GM12878 (cell line): Measurements from ENCODE around the gene SNAPC2.

Source experiments
- CBX3 ChIP-seq: fragments of 200-600 bp; sonication (generic); IDR thresholded peaks from 2 replicates; pipeline ENCODE4 v1.6.1; 2016; ENCODE audit warnings: low read depth, borderline replicate concordance
- CHD2 ChIP-seq: IDR thresholded peaks from 2 replicates; pipeline ENCODE4 v1.6.1; 2011; ENCODE audit warnings: low read depth, low read length, improper control_type of control experiment, borderline replicate concordance
- CREM ChIP-seq: IDR thresholded peaks from 2 replicates; pipeline ENCODE4 v1.6.1; 2014; ENCODE audit warnings: antibody characterized with exemption, low read depth
- JUND ChIP-seq: IDR thresholded peaks from 2 replicates; pipeline ENCODE4 v1.6.1; 2012; ENCODE audit warnings: low read depth, mild to moderate bottlenecking, low read length, improper control_type of control experiment, moderate library complexity
- RB1 ChIP-seq: fragments of 450-650 bp; formaldehyde crosslinking; IDR thresholded peaks from 2 replicates; pipeline ENCODE4 v1.6.1; 2017; ENCODE audit warnings: mild to moderate bottlenecking, borderline replicate concordance
- SMC3 ChIP-seq: IDR thresholded peaks from 2 replicates; pipeline ENCODE4 v1.6.1; 2011; ENCODE audit warnings: low read length, improper control_type of control experiment, borderline replicate concordance
- SPI1 ChIP-seq: IDR thresholded peaks from 2 replicates; pipeline ENCODE4 v1.6.1; 2011; ENCODE audit warnings: low read depth, mild to moderate bottlenecking, low read length, moderate library complexity, borderline replicate concordance; ENCODE audit not compliant: insufficient read depth
- YY1 ChIP-seq: IDR thresholded peaks from 2 replicates; pipeline ENCODE4 v1.6.1; 2011; ENCODE audit warnings: low read depth, mild to moderate bottlenecking, low read length
- TF ChIP-seq, protein P1 (sequence below), 3 experiments: IDR thresholded peaks in 2 of 3; conservative IDR thresholded peaks in 1 of 3; 2 replicates each; pipeline ENCODE4 v1.5.1; 2011; ENCODE audit warnings: low read depth in 3 of 3, low read length in 3 of 3, mild to moderate bottlenecking in 3 of 3, control low read depth in 2 of 3, moderate library complexity in 2 of 3, inconsistent platforms in 1 of 3, mixed read lengths in 1 of 3; ENCODE audit not compliant: control insufficient read depth in 2 of 3, insufficient read depth in 1 of 3; ENCODE audit errors: extremely low read depth in 1 of 3
- TF ChIP-seq, protein P2 (sequence below): IDR thresholded peaks from 2 replicates; pipeline ENCODE4 v1.6.1; 2011; ENCODE audit warnings: low read depth, mild to moderate bottlenecking, low read length, moderate library complexity, borderline replicate concordance; ENCODE audit errors: extremely low read depth

DNA sequence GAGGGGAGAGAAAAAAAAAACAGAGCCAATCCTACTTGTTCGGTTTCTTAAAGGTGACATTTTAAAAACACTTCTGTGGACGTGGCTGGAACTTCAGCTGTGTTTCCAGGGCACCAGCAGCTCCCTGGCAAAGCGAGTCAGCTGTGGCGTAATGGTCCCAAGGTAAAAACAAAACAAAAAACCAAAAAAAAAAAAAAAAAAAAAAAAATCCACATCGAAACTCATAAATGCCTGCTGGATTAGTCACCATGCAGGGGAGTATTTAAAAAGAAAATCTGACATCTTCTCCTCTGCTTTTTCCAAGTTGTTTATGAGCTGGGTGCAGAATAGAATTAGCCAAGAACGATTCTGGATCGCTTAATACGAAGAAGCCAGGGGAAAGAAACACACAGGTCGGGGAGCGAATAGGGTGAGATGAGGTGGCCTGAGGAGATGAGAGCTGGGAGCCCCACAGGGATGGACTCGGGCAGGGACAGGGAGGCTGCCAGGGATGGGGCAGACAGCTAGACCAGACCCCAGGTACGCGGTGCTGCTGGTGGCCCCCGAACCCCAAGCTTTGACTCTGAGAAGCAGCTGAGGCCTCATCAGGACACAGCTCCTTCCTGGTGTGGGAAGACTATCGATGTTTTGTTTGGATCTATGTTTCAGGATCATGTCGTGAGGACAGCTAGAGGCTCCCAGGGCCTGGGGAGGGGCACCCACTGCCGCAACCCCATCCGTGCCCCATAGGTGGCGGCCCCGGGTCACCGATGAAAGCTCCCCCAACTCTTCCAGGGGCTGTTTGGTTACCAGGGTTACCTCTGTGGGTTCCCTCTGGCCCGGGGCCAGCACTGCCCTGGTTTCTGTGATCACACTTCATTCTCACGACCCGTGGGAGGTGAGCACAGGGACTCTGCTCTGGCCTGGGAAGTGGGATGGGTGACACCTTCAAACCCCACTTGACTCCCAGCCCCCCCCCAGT lies 8.9 kb downstream of the SNAPC2 start:
- no peak for TF ChIP-seq CREM
- no peak for TF ChIP-seq CHD2
- TF ChIP-seq, protein P1, sequence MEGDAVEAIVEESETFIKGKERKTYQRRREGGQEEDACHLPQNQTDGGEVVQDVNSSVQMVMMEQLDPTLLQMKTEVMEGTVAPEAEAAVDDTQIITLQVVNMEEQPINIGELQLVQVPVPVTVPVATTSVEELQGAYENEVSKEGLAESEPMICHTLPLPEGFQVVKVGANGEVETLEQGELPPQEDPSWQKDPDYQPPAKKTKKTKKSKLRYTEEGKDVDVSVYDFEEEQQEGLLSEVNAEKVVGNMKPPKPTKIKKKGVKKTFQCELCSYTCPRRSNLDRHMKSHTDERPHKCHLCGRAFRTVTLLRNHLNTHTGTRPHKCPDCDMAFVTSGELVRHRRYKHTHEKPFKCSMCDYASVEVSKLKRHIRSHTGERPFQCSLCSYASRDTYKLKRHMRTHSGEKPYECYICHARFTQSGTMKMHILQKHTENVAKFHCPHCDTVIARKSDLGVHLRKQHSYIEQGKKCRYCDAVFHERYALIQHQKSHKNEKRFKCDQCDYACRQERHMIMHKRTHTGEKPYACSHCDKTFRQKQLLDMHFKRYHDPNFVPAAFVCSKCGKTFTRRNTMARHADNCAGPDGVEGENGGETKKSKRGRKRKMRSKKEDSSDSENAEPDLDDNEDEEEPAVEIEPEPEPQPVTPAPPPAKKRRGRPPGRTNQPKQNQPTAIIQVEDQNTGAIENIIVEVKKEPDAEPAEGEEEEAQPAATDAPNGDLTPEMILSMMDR (IDR thresholded peaks at IDR 0.05 in 2 of 3, conservative IDR thresholded peaks at IDR 0.05 in 1 of 3; ENCODE audit: control insufficient read depth in 2 of 3, extremely low read depth in 1 of 3, insufficient read depth in 1 of 3, low read depth in 3 of 3, low read length in 3 of 3) = peak; percentile 51 to 70 (median 62)
- no peak for TF ChIP-seq SPI1
- no peak for TF ChIP-seq RB1
- no peak for TF ChIP-seq JUND
- TF ChIP-seq CBX3 = no peak
- TF ChIP-seq SMC3 = peak; percentile 17; the same call in 1 of the 2 replicates
- TF ChIP-seq, protein P2, sequence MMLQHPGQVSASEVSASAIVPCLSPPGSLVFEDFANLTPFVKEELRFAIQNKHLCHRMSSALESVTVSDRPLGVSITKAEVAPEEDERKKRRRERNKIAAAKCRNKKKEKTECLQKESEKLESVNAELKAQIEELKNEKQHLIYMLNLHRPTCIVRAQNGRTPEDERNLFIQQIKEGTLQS = no peak
- no peak; the same call in 1 of the 2 replicates for TF ChIP-seq YY1
